ENCODE data around the gene DOCK11. TPM values are rescaled to one million over a fixed set of nuclear protein-coding genes. Genes with fewer than 3 reads are reported as not detected.
A peak's percentile ranks its signal among the peaks of the same experiment; 100 is the strongest.

The DOCK11 gene
- total RNA-seq, 2 donors from 2014 or later: 5.2 to 7.9 TPM

- DNase-seq (ENCODE audit: low spot score): no peak
- H3K36me3 ChIP-seq: no peaks in the 10 kb centered on the region
- peak; percentile 18 to 57 for TF ChIP-seq CTCF (IDR thresholded peaks at IDR 0.05)
Observed at GRCh38 chrX:118644378-118644777, 148.8 kb downstream of the DOCK11 start.

GRCh38 chrX:118652717-118653116 lies 157.1 kb downstream of the DOCK11 start:
- DNase-seq (ENCODE audit: low spot score): no peak
- no peaks in the 10 kb centered on the region for H3K9me3 ChIP-seq
- H3K36me3 ChIP-seq: no peaks in the 10 kb centered on the region
- no peaks in the 10 kb centered on the region for H3K27me3 ChIP-seq
- H3K4me1 ChIP-seq: no peaks in the 10 kb centered on the region
- no peak for TF ChIP-seq CTCF (IDR thresholded peaks at IDR 0.05)
- H3K4me3 ChIP-seq: no peak overlapping the region
- H3K27ac ChIP-seq: no peak overlapping the region

More at GRCh38 chrX:118644378-118644777, 148.8 kb downstream of the DOCK11 start:
- H3K4me1 ChIP-seq: no peaks in the 10 kb centered on the region
- H3K27ac ChIP-seq: no peak overlapping the region
- no peaks in the 10 kb centered on the region for H3K9me3 ChIP-seq
- no peaks in the 10 kb centered on the region for H3K27me3 ChIP-seq
- H3K4me3 ChIP-seq: no peak overlapping the region

- Histone ChIP-seq H3K36me3 (no peaks in the 10 kb centered on the region), H3K4me1 (no peaks in the 10 kb centered on the region), H3K27ac (no peak overlapping the region), H3K4me3 (no peak overlapping the region), H3K27me3 (no peaks in the 10 kb centered on the region), H3K9me3 (no peaks in the 10 kb centered on the region)
- TF ChIP-seq CTCF (IDR thresholded peaks at IDR 0.05): no peak
- DNase-seq (ENCODE audit: low spot score): no peak
Observed at GRCh38 chrX:118654331-118654730, 158.7 kb downstream of the DOCK11 start.

GRCh38 chrX:118655561-118656246 lies 160.1 kb downstream of the DOCK11 start:
- Histone ChIP-seq H3K27me3 (no peaks in the 10 kb centered on the region), H3K9me3 (no peaks in the 10 kb centered on the region), H3K36me3 (no peaks in the 10 kb centered on the region), H3K27ac (no peak overlapping the region), H3K4me1 (no peaks in the 10 kb centered on the region), H3K4me3 (no peak overlapping the region)
- TF ChIP-seq CTCF (IDR thresholded peaks at IDR 0.05): no peak
- no peak for DNase-seq (ENCODE audit: low spot score)

DNA sequence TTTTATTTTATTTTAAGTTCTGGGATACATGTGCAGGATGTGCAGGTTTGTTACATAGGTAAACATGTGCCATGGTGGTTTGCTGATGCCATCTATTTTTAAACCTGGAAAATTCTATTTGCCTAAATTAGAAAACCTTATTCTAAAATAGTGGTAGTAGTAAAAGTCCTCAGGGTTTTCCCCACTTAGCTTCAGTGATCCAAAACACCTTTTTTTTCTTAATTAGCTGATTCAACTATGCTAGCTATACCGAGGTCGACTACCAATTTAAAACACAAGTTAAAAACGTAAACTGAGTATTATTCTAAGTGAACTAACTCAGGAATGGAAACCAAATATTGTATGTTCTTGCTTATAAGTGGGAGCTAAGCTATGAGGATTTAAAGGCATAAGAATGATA lies 161.8 kb downstream of the DOCK11 start:
- no peak overlapping the region for H3K27ac ChIP-seq
- H3K4me1 ChIP-seq: no peaks in the 10 kb centered on the region
- no peaks in the 10 kb centered on the region for H3K36me3 ChIP-seq
- no peaks in the 10 kb centered on the region for H3K9me3 ChIP-seq
- H3K4me3 ChIP-seq: no peak overlapping the region
- no peak for TF ChIP-seq CTCF (IDR thresholded peaks at IDR 0.05)
- no peak for DNase-seq (ENCODE audit: low spot score)
- H3K27me3 ChIP-seq: no peaks in the 10 kb centered on the region

GRCh38 chrX:118660085-118660484 lies 164.5 kb downstream of the DOCK11 start:
- DNase-seq (ENCODE audit: low spot score): no peak
- no peaks in the 10 kb centered on the region for H3K36me3 ChIP-seq
- TF ChIP-seq CTCF (IDR thresholded peaks at IDR 0.05): no peak
- H3K4me3 ChIP-seq: no peak overlapping the region
- H3K27ac ChIP-seq: no peak overlapping the region
- H3K27me3 ChIP-seq: no peaks in the 10 kb centered on the region
- no peaks in the 10 kb centered on the region for H3K9me3 ChIP-seq
- no peaks in the 10 kb centered on the region for H3K4me1 ChIP-seq

Data from right atrium auricular region (tissue), 2 donors.